HG02763 (cell line): ENCODE data around the gene STUM.
A peak's percentile ranks its signal among the peaks of the same experiment; 100 is the strongest.

Experiments used
- ATAC-seq: cut with Tn5 transposase; IDR thresholded peaks from one replicate; pipeline ENCODE4 v1.9.1; 2021; ENCODE audit warnings: mild to moderate bottlenecking, moderate library complexity; ENCODE audit not compliant: unreplicated experiment

Gene STUM

GRCh38 chr1:226619031-226619430, 70.5 kb downstream of the STUM start:
- no peak for ATAC-seq

DNA sequence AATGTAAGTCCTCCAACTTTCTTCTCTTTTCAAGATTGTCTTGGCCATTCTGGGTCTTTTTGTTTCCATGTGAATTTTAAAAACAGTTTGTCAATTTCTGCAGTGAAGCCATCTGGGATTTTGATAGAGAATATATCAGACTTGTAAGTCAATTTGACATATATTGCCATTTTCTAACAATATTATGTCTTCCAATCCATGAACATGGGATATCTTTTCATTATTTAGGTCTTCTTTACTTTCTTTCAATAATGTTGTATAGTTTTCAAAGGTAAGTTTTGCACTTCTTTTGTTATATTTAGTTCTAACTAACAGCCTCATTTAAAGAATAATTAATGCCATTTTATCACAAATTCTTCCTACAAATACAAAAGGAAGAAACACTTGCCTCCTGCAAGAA, 73.4 kb downstream of the STUM start:
- no peak for ATAC-seq

GRCh38 chr1:226624526-226624925, 76.0 kb downstream of the STUM start:
- ATAC-seq, result no peak

- ATAC-seq, result no peak
These were observed 76.8 kb downstream of the STUM start for GRCh38 chr1:226625326-226625725.

DNA sequence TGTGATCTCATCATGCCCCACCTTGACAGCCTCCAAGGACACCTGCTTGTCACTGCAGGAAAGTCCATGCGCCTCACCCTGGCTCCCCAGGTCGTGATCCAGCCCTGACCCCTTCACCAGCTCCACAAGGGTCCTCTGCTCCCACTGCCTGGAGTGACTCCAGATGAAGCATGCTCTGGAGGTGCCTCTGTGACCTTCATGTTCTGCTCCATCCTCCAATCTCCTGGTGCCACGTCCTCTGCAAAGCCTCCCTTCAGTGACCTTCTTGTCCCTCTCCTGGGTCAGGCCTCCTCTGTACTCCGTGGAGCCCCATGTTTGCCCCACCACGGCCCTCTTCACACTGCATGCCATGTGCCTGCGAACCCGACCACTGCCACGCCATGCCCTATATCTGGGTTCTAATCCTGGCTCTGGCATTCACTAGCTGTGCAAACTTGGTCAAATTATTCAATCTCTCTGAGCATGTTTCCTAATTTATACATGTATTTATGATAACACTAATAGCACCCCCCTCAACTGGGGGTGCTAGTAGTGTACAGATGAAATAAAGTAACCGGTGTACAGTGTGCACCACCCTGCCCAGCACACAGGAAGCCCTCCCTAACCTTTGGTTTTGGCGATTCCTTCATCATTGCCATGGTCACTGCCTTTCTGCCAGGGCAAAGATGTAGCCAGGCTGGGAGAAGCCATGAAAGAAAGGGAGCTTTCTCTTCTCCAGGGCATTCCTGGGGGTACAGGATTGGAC, 77.4 kb downstream of the STUM start:
- peak; percentile 14 for ATAC-seq

DNA sequence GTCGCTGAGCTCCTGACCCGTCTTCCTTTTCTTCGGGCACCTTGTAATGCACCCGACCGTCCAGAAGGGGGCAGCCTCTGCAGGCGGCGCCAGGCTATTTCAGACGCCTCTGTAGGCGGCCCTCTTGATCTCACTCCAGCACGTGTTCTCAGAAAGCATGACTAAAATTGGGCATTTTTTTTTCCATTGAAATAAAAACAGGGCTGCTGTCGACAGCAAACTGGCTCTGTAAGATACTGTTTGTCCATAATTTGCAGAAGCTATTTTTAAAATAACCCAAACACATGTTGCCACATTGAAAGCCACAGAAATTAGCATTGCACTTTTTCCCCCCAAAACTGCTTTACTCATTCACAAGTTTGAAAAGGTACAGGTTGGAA, 78.0 kb downstream of the STUM start:
- peak; percentile 53 for ATAC-seq

GRCh38 chr1:226627050-226627755, 78.6 kb downstream of the STUM start:
- ATAC-seq, result no peak

DNA sequence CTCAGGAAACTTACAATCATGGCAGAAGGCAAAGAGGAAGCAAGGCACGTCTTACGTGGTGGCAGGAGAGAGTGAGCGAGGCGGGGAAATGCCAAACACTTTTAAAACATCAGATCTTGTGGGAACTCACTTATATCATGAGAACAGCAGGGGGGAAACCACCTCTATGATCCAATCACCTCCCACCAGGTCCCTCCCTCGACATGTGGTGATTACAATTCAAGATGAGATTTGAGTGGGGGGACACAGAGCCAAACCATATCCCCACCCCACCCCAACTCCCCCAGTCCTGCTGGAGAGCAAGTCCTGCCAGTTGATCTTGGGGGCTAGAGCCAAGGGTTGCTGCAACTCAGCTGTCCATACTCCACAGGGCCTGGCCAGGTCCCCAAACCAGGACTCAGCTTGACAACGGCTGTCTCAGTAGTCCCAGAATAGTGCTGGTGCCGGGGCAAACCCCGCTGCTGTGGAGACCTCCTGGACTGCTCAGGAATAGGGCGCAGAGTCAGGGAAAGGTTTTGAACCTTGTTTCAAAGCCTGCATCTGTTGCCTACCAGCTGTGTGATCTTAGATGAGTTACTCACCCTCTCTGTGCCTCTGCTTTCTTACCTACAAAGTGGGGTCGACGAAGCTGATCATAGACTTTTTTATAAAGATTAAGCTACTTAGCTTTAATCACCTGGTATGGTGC, 79.5 kb downstream of the STUM start:
- ATAC-seq, result no peak

GRCh38 chr1:226628612-226629155, 80.1 kb downstream of the STUM start:
- no peak for ATAC-seq

DNA sequence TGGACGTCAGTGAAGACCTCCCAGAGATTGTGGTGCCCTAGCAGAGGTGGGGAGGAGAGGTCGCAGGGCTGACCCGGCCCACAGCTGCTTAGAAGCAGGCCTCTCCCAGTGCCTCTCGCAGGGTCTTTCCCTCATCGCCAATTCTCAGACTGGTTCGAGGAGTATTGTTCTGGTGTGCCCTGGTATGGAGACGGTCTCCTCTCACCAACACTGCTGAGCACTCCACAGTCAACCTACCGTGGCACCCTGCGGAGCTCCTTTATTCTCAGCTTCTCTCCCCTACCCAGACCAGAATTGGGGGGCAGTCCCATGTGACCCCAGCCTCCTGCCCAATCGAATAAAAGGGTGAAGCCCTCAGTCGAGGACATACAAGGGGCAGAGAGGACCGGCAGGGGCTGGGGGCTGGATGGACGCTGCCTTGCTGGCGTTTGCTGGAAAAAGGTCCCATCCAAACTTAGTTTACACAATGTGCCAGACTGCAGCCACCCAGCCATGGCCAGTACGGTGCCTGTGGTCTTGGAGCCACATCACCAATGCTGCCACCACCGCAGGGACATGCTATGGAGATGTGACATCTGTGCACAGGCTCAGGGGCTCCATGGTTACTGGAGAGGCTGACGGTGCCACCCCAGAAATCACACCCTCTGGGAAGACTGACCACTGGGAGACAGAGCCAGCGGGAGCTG, 80.8 kb downstream of the STUM start:
- no peak for ATAC-seq

DNA sequence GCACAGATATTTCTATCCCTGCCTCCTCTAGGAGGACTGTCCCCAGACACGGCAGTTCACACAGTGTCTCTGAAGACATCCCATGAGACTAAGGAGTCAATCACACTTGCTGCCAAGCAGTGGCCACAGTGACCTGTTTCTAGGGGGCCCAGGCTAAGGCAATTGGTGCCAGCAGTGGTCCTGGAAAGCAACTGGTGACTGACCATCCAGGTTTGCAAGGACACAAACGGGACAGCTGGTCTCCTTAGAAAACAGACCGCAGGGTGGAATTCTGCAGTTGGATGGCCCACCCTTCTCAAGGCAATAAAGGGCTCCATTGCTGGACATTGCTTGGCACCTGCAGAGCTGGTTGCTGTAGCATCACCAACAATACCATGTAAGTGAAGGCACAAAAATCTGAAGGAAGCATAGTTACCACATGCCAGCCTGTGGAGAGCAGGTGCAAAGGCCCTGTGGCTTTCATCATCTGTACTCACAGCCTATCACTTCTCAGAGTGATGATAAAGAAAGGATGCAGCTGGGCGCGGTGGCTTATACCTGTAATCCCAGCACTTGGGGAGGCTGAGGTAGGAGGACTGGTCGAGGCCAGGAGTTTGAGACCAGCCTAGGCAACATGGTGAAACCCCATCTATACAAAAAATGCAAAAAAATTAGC, 81.5 kb downstream of the STUM start:
- ATAC-seq, result no peak

- no peak for ATAC-seq
These were observed 82.0 kb downstream of the STUM start for GRCh38 chr1:226630592-226630991.

DNA sequence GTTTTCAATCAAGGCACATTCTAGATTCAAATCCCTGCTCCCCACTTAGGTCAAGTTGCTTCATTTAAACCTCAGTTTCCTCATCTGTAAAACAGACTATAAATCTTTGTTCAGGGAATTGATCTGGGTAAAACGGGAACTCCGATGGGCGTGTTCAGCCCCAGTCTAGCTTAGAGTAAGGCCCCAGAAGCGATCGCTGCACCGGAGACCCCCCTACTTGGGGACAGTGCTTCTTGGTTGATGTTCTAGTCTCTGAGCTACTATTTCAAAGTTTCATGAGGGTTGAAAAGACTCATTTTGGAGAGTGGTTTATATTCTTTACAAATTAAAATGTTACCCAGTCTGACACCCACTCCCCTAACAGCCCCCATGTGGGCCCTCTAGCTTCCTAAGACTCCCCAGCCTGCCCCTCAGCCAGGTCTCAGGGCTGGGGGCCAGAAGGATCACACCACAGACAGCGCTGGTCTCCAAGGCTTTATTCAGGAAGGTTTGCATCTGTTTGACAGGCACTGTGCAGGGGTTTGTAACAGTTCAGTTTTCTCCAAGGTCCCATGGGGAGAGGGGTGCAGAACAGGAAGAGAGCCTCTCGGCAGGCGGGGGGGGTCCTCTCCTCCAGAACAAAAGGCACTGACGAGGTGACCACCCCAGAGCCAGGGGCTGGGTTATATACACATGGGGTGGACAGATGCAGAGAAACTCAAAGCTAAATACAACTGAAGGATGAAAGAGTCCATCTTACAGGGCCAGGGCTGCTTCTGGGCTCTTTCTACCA, 82.9 kb downstream of the STUM start:
- ATAC-seq, result no peak

- no peak for ATAC-seq
These were observed 83.8 kb downstream of the STUM start for GRCh38 chr1:226632169-226632879.

- ATAC-seq, result no peak
These were observed 84.4 kb downstream of the STUM start for GRCh38 chr1:226632922-226633351.

DNA sequence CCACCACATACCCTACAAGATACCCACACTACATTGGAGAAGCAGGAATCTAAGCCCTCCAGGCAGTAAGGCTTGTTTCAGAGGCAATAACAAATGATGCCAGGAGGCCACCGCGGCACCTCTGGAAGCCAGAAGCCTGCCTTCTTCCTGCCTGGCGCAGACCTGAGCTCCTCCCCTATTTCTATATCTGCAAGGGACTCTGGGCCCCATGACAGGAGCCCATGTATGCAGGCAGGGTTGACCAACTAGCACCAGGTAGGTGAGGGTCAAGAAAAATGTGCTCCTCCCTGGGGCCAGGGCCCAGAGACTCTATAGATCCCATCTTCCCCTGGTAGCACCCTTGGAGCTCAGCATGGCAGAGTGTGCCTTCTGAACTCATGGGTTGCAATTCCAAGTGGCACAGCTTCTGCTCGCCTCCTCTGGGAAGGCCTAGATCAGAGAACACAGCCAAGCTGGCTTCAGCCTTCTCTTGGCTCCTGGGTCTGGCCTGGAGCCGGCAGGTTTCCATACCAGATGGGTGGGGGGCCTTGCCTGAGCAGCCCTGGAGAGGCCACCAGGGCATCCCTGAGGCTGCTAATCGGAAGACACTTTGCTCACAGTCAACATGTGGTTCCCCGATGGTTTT, 85.1 kb downstream of the STUM start:
- ATAC-seq, result no peak

- peak; percentile 64 for ATAC-seq
These were observed 85.6 kb downstream of the STUM start for GRCh38 chr1:226634166-226634588.

GRCh38 chr1:226634611-226635246, 86.2 kb downstream of the STUM start:
- no peak for ATAC-seq
